Panc1 (cell line): Measurements from ENCODE around the gene QPCT. TPM values are rescaled to one million over a fixed set of nuclear protein-coding genes. Genes with fewer than 3 reads are reported as not detected.

Experiments used
- ATAC-seq: fragments of 200-7000 bp; cut with Tn5 transposase; 2 replicates; pipeline ENCODE4 v1.9.1; 2020; ENCODE audit warnings: mild to moderate bottlenecking, moderate library complexity
- BruUV-seq: library from RNA; stranded (reverse); fragments of 400-500 nt; replicated peaks from 2 replicates; lab custom pipeline; 2021; lab: Mats Ljungman, UMichigan
- CTCF ChIA-PET: fragments of 300-600 bp; sonication (Branson Sonifier 250); formaldehyde crosslinking; loops from one replicate; lab custom pipeline; 2022; ENCODE audit warnings: antibody characterized with exemption; lab: Charles Lee
- POLR2A ChIA-PET: fragments of 300-600 bp; sonication (Branson Sonifier 250); formaldehyde crosslinking; loops from one replicate; lab custom pipeline; 2022; ENCODE audit warnings: antibody characterized with exemption; lab: Charles Lee
- DNase-seq: peaks from one replicate; pipeline ENCODE4 v3.0.0-alpha.2; 2010; ENCODE audit warnings: low read depth, low spot score
- H3K27ac ChIP-seq: 2 replicates; pipeline ENCODE4 v1.5.1; 2011; ENCODE audit warnings: mild to moderate bottlenecking, low read length, inconsistent platforms
- H3K27me3 ChIP-seq: fragments of 200-500 bp; sonication (Bioruptor generic); 2 replicates; pipeline ENCODE4 v1.6.0; 2014; ENCODE audit warnings: low read length, inconsistent platforms; ENCODE audit not compliant: control insufficient read depth, insufficient read depth
- H3K36me3 ChIP-seq: fragments of 200-500 bp; sonication (Bioruptor generic); 2 replicates; pipeline ENCODE4 v1.5.1; 2014; ENCODE audit warnings: inconsistent platforms, mild to moderate bottlenecking, low read length, moderate library complexity; ENCODE audit not compliant: control insufficient read depth, insufficient read depth
- H3K4me1 ChIP-seq: 2 replicates; pipeline ENCODE4 v1.5.1; 2011; ENCODE audit warnings: inconsistent platforms, mild to moderate bottlenecking, low read length, moderate library complexity; ENCODE audit not compliant: control insufficient read depth, insufficient read depth
- H3K4me3 ChIP-seq, 2 experiments: 2 replicates each; pipeline ENCODE4 v1.5.1; 2011 to 2012; ENCODE audit warnings: low read depth in 2 of 2, low read length in 2 of 2, mild to moderate bottlenecking in 2 of 2, inconsistent platforms in 1 of 2, moderate library complexity in 1 of 2
- H3K9me3 ChIP-seq: fragments of 200-500 bp; sonication (Bioruptor generic); 2 replicates; pipeline ENCODE4 v1.5.1; 2014; ENCODE audit warnings: low read depth, mild to moderate bottlenecking, inconsistent platforms, low read length, moderate library complexity; ENCODE audit not compliant: control insufficient read depth, insufficient read depth
- POLR2AphosphoS5 ChIP-seq: IDR thresholded peaks from 2 replicates; pipeline ENCODE4 v1.6.1; 2012; ENCODE audit warnings: mild to moderate bottlenecking, low read depth, low read length, moderate library complexity
- SIN3A ChIP-seq: IDR thresholded peaks from 2 replicates; pipeline ENCODE4 v1.6.1; 2012; ENCODE audit warnings: low read depth, mild to moderate bottlenecking, low read length, moderate library complexity, borderline replicate concordance; ENCODE audit not compliant: insufficient read depth
- TCF7L2 ChIP-seq: IDR thresholded peaks from 2 replicates; pipeline ENCODE4 v1.6.1; 2011; ENCODE audit warnings: mild to moderate bottlenecking, low read depth, low read length, inconsistent platforms
- in situ Hi-C: cut with HindIII; loops from 2 replicates; pipeline ENCODE4 v1.10.0; 2016; ENCODE audit warnings: low sequenced_read_pairs, low pct_unique_long_range_greater_than_20kb
- intact Hi-C: fragments of 100-400 bp; cut with micrococcal nuclease; formaldehyde crosslinking; loops from one replicate; pipeline ENCODE4 v1.10.0; 2022; ENCODE audit not compliant: unreplicated experiment
- total RNA-seq: library from RNA; stranded (reverse); gene quantifications from one replicate; pipeline ENCODE4 v1.2.1, GENCODE V29; 2021; ENCODE audit not compliant: unreplicated experiment
- TF ChIP-seq, protein P1 (sequence below): fragments of 450-650 bp; IDR thresholded peaks from 2 replicates; pipeline ENCODE4 v1.5.1; 2017; ENCODE audit warnings: mild to moderate bottlenecking
- TF ChIP-seq, protein P2 (sequence below), 2 experiments: IDR thresholded peaks; 2 replicates each; pipeline ENCODE4 v1.6.1; 2011 to 2012; ENCODE audit warnings: low read depth in 2 of 2, control low read depth in 1 of 2, low read length in 1 of 2, mild to moderate bottlenecking in 1 of 2, moderate library complexity in 1 of 2; ENCODE audit not compliant: insufficient read depth in 1 of 2

The QPCT gene
- total RNA-seq, 1 experiment from 2014 or later, result 2.3 TPM

DNA sequence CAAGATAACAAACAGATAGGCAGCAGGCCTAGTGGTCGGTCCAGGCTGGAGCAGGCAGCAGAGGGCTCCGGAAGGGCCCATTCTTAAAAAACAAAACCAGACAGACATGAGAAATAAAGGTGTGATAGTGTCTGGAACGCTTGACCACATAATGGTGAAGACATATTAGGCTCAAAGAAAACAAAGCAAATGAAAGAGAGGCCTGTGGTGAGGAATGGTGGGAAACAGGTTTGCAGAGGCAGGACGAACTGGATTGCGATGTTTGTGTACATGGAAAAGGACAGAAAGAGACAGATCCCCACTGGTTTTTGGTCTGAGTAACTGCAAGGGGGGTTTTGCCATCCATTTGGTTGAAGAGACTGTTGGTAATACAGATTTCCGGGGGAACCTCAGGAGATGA lies 19.9 kb downstream of the QPCT start:
- in situ Hi-C loops, result no loop called here
- POLR2A ChIA-PET, result no interaction called here
- CTCF ChIA-PET, result no interaction called here

DNA sequence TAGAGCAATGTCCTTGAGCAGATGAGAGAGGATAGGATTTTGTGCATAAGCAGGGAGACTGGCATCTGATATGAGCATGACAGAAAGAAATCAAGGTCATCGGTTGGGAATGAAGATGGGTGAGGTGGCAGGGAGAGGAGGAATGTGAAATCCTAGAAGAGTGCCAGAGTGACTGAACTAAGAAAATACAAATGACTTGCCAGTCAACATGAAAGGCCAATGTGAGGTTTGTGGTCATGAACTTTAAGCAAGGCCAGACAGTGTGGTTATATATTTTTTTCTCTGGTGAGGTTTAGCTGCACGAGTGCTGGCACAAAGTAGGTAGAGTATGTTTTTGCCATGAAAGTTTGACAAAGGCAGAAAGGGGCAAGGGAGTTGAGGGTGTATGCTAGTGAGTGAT lies 21.2 kb downstream of the QPCT start:
- no peaks in the 10 kb centered on the region for H3K36me3 ChIP-seq
- BruUV-seq, result no TSS peak
- ChIA-PET POLR2A (no interaction called here), CTCF (no interaction called here)
- H3K4me1 ChIP-seq, result no peaks in the 10 kb centered on the region
- intact Hi-C loops (no loop called here), in situ Hi-C loops (no loop called here)
- no peaks in the 10 kb centered on the region for H3K9me3 ChIP-seq
- H3K27me3 ChIP-seq, result peaks cover 3% of the 10 kb centered on the region; the same call in 1 of the 2 replicates
- no peak overlapping the region for H3K4me3 ChIP-seq
- DNase-seq (no peak), ATAC-seq (no peak)
- H3K27ac ChIP-seq, result no peak overlapping the region
- TF ChIP-seq TCF7L2, result no peak
- TF ChIP-seq, protein P1, sequence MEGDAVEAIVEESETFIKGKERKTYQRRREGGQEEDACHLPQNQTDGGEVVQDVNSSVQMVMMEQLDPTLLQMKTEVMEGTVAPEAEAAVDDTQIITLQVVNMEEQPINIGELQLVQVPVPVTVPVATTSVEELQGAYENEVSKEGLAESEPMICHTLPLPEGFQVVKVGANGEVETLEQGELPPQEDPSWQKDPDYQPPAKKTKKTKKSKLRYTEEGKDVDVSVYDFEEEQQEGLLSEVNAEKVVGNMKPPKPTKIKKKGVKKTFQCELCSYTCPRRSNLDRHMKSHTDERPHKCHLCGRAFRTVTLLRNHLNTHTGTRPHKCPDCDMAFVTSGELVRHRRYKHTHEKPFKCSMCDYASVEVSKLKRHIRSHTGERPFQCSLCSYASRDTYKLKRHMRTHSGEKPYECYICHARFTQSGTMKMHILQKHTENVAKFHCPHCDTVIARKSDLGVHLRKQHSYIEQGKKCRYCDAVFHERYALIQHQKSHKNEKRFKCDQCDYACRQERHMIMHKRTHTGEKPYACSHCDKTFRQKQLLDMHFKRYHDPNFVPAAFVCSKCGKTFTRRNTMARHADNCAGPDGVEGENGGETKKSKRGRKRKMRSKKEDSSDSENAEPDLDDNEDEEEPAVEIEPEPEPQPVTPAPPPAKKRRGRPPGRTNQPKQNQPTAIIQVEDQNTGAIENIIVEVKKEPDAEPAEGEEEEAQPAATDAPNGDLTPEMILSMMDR, result no peak
- no peak for TF ChIP-seq SIN3A
- TF ChIP-seq, protein P2, sequence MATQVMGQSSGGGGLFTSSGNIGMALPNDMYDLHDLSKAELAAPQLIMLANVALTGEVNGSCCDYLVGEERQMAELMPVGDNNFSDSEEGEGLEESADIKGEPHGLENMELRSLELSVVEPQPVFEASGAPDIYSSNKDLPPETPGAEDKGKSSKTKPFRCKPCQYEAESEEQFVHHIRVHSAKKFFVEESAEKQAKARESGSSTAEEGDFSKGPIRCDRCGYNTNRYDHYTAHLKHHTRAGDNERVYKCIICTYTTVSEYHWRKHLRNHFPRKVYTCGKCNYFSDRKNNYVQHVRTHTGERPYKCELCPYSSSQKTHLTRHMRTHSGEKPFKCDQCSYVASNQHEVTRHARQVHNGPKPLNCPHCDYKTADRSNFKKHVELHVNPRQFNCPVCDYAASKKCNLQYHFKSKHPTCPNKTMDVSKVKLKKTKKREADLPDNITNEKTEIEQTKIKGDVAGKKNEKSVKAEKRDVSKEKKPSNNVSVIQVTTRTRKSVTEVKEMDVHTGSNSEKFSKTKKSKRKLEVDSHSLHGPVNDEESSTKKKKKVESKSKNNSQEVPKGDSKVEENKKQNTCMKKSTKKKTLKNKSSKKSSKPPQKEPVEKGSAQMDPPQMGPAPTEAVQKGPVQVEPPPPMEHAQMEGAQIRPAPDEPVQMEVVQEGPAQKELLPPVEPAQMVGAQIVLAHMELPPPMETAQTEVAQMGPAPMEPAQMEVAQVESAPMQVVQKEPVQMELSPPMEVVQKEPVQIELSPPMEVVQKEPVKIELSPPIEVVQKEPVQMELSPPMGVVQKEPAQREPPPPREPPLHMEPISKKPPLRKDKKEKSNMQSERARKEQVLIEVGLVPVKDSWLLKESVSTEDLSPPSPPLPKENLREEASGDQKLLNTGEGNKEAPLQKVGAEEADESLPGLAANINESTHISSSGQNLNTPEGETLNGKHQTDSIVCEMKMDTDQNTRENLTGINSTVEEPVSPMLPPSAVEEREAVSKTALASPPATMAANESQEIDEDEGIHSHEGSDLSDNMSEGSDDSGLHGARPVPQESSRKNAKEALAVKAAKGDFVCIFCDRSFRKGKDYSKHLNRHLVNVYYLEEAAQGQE (IDR thresholded peaks at IDR 0.05; ENCODE audit: insufficient read depth in 1 of 2, low read depth in 2 of 2, low read length in 1 of 2), result no peak
- no peak for TF ChIP-seq POLR2AphosphoS5

More for the DNA sequence above, 19.9 kb downstream of the QPCT start:
- no peaks in the 10 kb centered on the region for H3K9me3 ChIP-seq
- H3K4me1 ChIP-seq, result no peaks in the 10 kb centered on the region
- no peaks in the 10 kb centered on the region for H3K36me3 ChIP-seq
- TF ChIP-seq, protein P1, result no peak
- TF ChIP-seq POLR2AphosphoS5, result no peak
- TF ChIP-seq TCF7L2, result no peak
- BruUV-seq, result no TSS peak
- ATAC-seq (no peak), DNase-seq (no peak)
- peaks cover 10% of the 10 kb centered on the region; the same call in 1 of the 2 replicates for H3K27me3 ChIP-seq
- H3K27ac ChIP-seq, result no peak overlapping the region
- intact Hi-C loops, result no loop called here
- no peak overlapping the region for H3K4me3 ChIP-seq
